ENCODE results near the gene CHN2. TPM values are rescaled to one million over a fixed set of nuclear protein-coding genes. Genes with fewer than 3 reads are reported as not detected.

CHN2 gene
- total RNA-seq, 1 donor from 2014 or later, result 8.0 TPM

GRCh38 chr7:29500719-29501118 is 306.1 kb downstream of the CHN2 start:
- Mint-ChIP-seq H3K4me1 (peaks cover 16% of the 10 kb centered on the region), H3K9me3 (no peaks in the 10 kb centered on the region), H3K36me3 (peaks cover 4% of the 10 kb centered on the region), H3K27me3 (ENCODE audit: low read depth) (no peaks in the 10 kb centered on the region), H3K4me3 (no peak overlapping the region), H3K27ac (no peak overlapping the region)
- DNase-seq (ENCODE audit: low spot score in 2 of 2, unreplicated experiment in 2 of 2), result no peak
- no peak for TF ChIP-seq CTCF (IDR thresholded peaks at IDR 0.05; ENCODE audit: unreplicated experiment)

- no peaks in the 10 kb centered on the region for H3K27me3 Mint-ChIP-seq (ENCODE audit: low read depth)
- no peak for DNase-seq (ENCODE audit: low spot score in 2 of 2, unreplicated experiment in 2 of 2)
- TF ChIP-seq CTCF (IDR thresholded peaks at IDR 0.05; ENCODE audit: unreplicated experiment), result no peak
- peaks cover 3% of the 10 kb centered on the region for H3K4me1 Mint-ChIP-seq
- H3K4me3 Mint-ChIP-seq, result no peak overlapping the region
- H3K27ac Mint-ChIP-seq, result no peak overlapping the region
- H3K36me3 Mint-ChIP-seq, result peaks cover 5% of the 10 kb centered on the region
- no peaks in the 10 kb centered on the region for H3K9me3 Mint-ChIP-seq
Measured at GRCh38 chr7:29502133-29502532, 307.6 kb downstream of the CHN2 start.

GRCh38 chr7:29505931-29506330 is 311.4 kb downstream of the CHN2 start:
- no peaks in the 10 kb centered on the region for H3K9me3 Mint-ChIP-seq
- H3K27me3 Mint-ChIP-seq (ENCODE audit: low read depth), result no peaks in the 10 kb centered on the region
- H3K36me3 Mint-ChIP-seq, result peaks cover 7% of the 10 kb centered on the region
- H3K4me3 Mint-ChIP-seq, result no peak overlapping the region
- no peaks in the 10 kb centered on the region for H3K4me1 Mint-ChIP-seq
- no peak overlapping the region for H3K27ac Mint-ChIP-seq
- DNase-seq (ENCODE audit: low spot score in 2 of 2, unreplicated experiment in 2 of 2), result no peak
- TF ChIP-seq CTCF (IDR thresholded peaks at IDR 0.05; ENCODE audit: unreplicated experiment), result no peak

GRCh38 chr7:29508608-29509007 is 314.0 kb downstream of the CHN2 start:
- H3K4me3 Mint-ChIP-seq, result no peak overlapping the region
- no peak for DNase-seq (ENCODE audit: low spot score in 2 of 2, unreplicated experiment in 2 of 2)
- no peaks in the 10 kb centered on the region for H3K9me3 Mint-ChIP-seq
- peaks cover 7% of the 10 kb centered on the region for H3K36me3 Mint-ChIP-seq
- H3K4me1 Mint-ChIP-seq, result peaks cover 5% of the 10 kb centered on the region
- no peaks in the 10 kb centered on the region for H3K27me3 Mint-ChIP-seq (ENCODE audit: low read depth)
- no peak for TF ChIP-seq CTCF (IDR thresholded peaks at IDR 0.05; ENCODE audit: unreplicated experiment)
- no peak overlapping the region for H3K27ac Mint-ChIP-seq

GRCh38 chr7:29510028-29510427 is 315.5 kb downstream of the CHN2 start:
- Mint-ChIP-seq H3K36me3 (peaks cover 7% of the 10 kb centered on the region), H3K4me3 (no peak overlapping the region), H3K9me3 (no peaks in the 10 kb centered on the region), H3K27ac (no peak overlapping the region), H3K27me3 (ENCODE audit: low read depth) (no peaks in the 10 kb centered on the region), H3K4me1 (peaks cover 5% of the 10 kb centered on the region)
- DNase-seq (ENCODE audit: low spot score in 2 of 2, unreplicated experiment in 2 of 2), result no peak
- TF ChIP-seq CTCF (IDR thresholded peaks at IDR 0.05; ENCODE audit: unreplicated experiment), result no peak

- Mint-ChIP-seq H3K4me1 (peaks cover 5% of the 10 kb centered on the region), H3K27ac (no peak overlapping the region), H3K9me3 (no peaks in the 10 kb centered on the region), H3K4me3 (no peak overlapping the region), H3K27me3 (ENCODE audit: low read depth) (no peaks in the 10 kb centered on the region), H3K36me3 (peaks cover 3% of the 10 kb centered on the region)
- DNase-seq (ENCODE audit: low spot score in 2 of 2, unreplicated experiment in 2 of 2), result no peak
- TF ChIP-seq CTCF (IDR thresholded peaks at IDR 0.05; ENCODE audit: unreplicated experiment), result no peak
Measured at GRCh38 chr7:29511337-29511736, 316.8 kb downstream of the CHN2 start.
